GM12875 (cell line): ENCODE data around the gene CYP27B1.

ENCODE experiments used
- H3K4me3 ChIP-seq: one replicate; pipeline ENCODE4 v1.5.1; 2011; ENCODE audit warnings: low read depth, low read length, control low read depth
- TF ChIP-seq, protein P1 (sequence below): IDR thresholded peaks from 2 replicates; pipeline ENCODE4 v1.5.1; 2011; ENCODE audit warnings: low read depth, mild to moderate bottlenecking, control low read depth, inconsistent platforms, low read length, moderate library complexity, borderline replicate concordance; ENCODE audit not compliant: insufficient read depth

Gene CYP27B1

DNA sequence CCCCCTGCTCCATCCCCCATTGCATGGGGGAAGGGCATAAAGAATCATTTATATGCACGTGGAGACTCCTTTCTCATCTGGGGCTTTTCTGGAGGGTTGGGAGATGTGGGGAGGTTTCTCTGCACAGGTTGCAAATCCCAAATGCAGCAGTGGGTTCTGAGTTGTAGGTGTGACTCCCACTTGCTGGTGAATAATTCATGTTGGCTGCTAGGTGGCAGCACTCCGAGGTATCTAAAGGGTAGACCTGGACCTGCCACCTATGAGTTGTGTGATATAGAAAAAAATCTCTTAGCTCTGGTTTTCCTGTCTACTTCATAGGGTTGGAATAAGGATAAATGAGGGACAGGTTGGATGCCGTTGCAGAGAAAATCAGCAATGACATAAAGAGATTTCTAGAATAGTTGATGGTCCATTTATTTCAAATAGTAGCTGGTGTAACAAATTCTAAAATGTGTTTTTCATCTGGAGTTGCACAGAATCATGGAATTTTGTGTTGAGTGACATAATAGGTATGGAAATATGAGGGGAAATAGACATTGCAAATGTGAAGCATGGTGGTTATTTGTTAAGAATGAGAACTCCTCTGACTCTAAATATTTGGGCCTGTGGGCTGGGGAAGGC, 7.4 kb downstream of the CYP27B1 start:
- TF ChIP-seq, protein P1, sequence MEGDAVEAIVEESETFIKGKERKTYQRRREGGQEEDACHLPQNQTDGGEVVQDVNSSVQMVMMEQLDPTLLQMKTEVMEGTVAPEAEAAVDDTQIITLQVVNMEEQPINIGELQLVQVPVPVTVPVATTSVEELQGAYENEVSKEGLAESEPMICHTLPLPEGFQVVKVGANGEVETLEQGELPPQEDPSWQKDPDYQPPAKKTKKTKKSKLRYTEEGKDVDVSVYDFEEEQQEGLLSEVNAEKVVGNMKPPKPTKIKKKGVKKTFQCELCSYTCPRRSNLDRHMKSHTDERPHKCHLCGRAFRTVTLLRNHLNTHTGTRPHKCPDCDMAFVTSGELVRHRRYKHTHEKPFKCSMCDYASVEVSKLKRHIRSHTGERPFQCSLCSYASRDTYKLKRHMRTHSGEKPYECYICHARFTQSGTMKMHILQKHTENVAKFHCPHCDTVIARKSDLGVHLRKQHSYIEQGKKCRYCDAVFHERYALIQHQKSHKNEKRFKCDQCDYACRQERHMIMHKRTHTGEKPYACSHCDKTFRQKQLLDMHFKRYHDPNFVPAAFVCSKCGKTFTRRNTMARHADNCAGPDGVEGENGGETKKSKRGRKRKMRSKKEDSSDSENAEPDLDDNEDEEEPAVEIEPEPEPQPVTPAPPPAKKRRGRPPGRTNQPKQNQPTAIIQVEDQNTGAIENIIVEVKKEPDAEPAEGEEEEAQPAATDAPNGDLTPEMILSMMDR, result peak; percentile 58
- H3K4me3 ChIP-seq, result no peak overlapping the region

DNA sequence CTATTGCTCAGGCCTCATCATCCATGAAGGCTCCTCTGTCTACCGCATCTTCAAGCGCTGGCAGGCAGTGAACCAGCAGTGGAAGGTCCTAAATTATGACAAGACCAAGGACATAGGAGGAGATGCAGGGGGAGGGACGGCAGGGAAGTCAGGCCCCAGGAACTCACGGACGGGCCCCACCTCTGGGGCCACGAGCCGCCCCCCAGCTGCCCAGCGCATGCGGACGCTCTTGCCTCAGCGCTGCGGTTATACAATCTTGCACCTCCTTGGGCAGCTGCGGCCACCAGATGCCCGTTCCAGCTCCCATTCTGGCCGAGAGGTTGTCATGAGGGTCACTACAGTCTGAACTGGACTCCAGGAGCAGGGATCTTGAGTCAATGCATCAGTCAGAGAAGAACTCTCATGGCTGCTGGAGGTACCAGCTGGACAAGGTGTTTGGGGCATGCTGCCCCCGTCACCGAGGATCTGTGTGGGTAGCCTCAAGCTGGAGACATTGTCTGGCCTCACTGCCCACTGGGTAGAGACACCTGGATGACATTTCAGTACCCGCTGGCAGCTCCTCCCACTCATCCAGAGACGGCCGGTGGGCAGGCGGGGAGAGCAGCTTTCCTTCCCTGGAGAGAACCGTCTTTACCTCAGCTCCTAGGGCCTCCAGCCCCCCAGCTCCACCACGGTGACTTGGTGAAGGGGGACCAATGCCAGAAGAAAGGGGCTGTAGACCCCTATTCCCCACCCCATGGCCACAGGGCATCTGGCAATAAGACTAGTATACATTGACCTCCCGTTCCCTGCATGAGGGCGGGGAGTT, 8.1 kb downstream of the CYP27B1 start:
- H3K4me3 ChIP-seq, result no peak overlapping the region
- TF ChIP-seq, protein P1, result no peak

DNA sequence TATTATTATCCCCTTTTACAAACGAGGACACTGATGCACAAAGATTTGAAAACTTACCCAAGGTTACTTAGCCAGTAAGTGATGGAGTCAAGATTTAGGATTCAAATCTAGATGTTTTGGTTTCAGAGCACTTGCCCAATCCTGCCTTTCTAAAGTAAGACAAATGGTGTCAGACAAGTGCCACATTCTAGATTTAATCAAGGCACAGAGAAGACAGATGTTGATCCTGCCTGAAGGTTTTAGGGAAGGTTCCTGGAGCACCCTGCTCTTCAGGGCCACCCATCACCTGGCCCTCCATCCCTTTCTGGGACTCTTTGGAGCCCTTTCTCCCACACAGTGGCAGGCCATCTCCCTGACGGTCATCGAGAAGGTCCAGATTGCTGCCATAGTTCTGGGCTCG, 9.1 kb downstream of the CYP27B1 start:
- TF ChIP-seq, protein P1, result no peak
- no peak overlapping the region for H3K4me3 ChIP-seq

DNA sequence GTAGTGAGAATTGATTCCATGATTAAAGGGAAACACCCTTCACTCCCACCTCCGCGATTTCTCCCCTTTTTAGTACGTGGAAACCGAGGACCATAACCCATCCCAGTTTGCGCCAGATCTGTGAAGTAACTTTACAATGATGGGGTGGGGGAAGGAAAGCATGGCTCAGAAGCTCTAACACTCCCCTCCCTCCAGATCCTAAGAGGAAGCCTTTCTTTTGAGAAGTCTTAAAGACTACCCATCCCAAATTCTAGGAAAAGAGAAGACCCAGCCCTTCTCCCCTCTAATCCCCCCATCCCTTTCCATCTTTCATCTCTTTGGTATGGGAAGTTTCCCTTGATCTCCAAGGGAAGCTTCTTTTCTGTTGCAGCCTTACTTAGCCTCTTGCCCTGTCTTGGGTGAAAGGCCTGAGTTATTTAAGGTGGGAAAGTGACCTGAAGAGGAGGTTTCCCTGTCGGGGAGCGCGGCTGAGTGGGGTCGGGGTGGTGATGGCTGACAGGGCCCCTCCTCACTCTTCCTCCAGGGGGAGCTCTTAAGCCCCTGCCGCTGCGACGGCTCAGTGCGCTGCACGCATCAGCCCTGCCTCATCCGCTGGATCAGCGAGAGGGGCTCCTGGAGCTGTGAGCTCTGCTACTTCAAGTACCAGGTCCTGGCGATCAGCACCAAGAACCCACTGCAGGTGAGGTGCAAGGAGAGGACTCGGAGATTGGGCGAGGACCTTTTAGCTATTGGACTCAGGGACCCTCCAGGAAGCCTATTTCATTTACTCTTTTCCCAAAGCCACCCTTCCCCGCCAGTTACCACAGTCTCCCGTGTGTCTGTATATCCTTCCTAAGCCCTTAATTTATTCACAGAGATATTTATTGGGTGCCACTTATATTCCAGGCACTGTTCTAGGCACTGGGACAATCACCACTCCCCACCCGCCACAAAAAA, 10.2 kb downstream of the CYP27B1 start:
- H3K4me3 ChIP-seq, result peak overlapping the region; percentile 76
- TF ChIP-seq, protein P1, result peak; percentile 98

DNA sequence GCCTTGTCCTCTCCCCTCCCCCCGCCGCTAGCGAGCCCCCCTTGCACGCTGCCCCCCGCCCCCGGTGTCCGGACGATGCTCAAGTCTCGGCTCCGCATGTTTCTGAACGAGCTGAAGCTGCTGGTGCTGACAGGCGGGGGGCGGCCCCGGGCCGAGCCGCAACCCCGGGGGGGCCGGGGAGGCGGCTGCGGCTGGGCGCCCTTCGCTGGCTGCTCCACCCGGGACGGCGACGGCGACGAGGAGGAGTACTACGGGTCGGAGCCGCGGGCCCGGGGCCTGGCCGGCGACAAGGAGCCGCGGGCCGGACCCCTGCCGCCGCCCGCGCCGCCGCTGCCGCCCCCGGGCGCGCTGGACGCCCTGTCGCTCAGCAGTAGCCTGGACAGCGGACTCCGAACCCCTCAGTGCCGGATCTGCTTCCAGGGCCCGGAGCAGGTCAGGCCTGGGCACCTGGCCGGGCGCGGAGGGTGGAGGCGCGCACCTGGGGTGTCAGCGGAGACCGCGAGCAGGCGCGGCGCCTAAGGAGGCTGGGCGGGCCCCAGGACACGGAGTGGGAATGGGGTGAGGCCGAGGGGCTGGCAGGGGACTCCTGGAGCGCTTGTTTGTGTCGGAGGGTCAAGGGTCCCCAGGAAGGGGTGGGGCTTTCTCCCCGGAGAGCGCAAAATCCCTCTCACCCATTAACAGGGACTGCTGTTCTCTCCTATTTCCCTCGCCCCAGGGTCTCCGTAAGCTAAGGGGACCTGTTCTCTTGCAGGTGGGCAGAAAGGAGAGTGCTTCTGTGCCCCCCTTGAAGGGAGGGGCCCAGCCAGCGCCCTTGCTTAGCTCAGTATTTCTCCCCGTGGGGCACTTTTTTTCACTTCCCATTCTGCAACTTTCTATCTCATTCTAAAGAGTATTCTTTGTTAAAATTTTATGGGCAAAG, 11.2 kb downstream of the CYP27B1 start:
- H3K4me3 ChIP-seq, result peak overlapping the region; percentile 76
- TF ChIP-seq, protein P1, result no peak

DNA sequence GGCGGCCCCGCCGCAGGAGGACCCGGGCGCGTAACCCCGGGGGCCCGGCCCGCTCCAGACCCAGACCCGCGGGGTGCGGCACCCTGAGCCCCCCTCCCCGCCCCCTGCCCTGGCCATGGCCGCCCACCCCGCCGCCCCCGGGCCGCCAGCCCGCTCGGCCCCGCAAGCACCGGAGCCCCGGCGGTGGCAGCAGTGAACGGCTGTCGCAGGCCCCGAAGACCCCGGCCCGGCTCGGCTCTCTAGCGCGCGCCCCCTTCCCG, 11.8 kb downstream of the CYP27B1 start:
- H3K4me3 ChIP-seq, result peak overlapping the region; percentile 76
- TF ChIP-seq, protein P1, result no peak
